ENCODE data around the gene RIMS4.
"Not testable (repeated sequence)": the region's sequence is repeated elsewhere in the genome, so short reads cannot be mapped to it uniquely, and the experiment has no call there.

RIMS4 gene

DNA sequence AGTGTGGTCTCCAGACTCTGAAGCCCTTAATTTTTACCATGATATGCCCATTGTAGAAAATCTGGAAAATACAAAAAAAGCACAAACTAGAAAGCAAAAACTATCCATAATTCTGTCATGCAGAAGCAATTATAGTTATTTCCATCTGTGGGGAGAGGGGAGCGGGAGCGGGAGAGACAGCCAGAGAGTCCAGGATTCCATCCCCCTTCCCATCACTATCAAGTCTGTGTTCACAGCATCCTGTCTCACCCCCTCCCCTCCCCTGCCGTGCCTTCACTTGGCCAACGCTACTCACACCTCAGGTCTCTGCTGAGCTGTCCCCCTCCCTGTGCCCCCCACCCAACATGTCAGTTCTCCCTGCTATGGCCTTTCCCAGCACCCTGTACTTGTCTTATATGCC lies 14.5 kb downstream of the RIMS4 start:
- DNase-seq (ENCODE audit: low read depth in 2 of 2), result no peak

DNA sequence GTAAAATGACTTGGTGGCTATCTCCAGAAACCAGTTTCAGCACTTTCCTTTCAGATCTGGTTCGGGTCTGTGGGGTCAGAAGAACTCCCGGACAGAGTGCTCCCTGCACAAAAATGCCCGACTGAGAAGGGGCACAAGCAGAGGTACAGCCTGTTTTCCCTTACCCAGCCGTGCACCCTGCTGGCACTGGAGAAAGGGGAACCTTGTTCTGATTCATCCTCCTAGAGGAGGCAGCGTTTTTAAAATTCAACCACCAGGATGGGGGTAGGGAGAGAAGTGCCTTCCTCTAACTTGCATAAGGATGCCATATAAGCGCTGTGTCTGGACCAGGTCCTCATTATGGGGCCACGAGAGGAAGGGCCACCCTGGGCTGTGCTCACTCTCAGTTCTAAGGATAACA lies 17.6 kb downstream of the RIMS4 start:
- DNase-seq (ENCODE audit: low read depth in 2 of 2), result no peak

DNA sequence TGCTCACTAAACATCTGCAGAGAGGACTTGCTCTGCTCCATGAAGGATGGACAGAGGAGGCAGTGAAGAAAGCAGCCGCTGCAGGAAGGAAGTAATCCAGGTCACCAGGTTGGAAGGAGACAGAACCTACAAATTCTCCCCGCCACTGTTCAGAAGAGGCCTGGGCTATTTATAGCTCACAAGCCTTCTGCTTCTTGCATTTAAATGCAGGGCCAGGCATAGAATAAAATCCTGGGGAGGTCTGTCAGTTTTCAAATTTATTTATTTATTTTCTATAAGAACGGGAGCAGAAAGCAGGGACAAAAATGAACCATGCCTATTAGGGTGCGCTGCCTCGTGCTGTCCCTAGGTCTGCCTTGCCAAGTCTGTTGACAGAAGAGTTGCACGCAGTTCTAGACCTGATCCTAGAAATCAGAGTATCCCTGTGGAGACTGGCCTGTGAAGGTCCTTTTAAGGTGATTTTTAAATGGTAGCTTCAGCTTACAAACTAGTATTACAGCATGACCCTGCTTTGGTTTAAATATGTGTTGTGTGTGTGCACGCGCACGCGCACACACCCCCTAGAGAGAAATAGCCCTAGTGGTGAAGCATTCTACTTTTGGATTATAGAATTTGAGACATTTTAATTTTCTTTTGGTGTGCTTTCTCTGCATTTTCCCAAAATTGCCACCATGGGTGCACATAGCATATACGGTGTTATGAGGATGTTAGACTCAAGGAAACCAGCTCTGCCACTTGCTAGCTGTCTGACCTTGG lies 19.5 kb downstream of the RIMS4 start:
- no peak for DNase-seq (ENCODE audit: low read depth in 2 of 2)

DNA sequence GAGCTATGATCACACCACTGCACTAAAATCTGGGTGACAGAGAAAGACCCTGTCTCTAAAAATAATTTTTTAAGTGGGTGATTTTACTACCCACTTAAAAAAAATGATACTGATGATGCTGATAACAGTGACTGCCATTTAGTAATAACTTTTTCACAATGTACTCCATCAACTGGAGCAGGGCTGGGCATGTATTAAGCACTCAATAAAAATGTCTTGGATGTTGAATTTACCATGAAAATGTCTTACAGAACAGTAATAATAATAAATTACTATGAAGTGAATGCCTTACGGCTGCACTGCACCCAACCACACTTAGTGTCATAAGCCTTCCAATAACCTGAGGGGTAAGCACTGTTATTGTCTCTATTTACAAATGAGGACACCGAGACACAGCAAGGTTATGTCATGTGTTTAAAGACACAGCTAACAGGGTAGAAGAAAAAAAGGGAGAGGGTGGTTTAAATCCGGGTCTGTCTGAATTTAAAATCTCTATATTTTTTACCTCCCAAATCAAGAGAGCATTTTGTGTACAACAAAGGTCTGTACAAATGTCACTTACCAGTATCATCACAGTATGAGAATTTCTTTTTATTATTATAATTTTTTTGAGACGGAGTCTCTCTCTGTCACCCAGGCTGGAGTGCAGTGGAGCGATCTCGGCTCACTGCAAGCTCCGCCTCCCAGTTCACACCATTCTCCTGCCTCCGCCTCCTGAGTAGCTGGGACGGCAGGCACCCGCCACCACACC lies 21.5 kb downstream of the RIMS4 start:
- DNase-seq (ENCODE audit: low read depth in 2 of 2), result no peak

DNA sequence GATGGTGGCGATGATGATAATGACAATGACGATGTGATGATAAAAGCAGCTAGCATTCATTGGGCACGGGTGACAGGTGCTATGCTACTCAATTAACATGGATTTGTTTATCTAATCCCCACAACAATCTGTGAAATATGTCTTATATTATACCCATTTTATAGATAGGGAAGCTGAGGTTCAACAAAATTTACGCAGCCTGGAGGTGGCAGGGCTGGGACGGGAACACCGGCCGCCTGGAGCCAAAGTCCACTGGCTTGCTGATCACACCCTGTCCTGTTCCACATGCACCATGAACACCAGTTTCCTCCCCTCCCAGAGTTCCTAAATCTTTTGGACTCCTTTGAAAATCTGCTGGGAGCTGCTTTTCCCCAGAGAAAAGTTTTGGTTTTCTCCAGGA lies 23.0 kb downstream of the RIMS4 start:
- no peak for DNase-seq (ENCODE audit: low read depth in 2 of 2)

DNA sequence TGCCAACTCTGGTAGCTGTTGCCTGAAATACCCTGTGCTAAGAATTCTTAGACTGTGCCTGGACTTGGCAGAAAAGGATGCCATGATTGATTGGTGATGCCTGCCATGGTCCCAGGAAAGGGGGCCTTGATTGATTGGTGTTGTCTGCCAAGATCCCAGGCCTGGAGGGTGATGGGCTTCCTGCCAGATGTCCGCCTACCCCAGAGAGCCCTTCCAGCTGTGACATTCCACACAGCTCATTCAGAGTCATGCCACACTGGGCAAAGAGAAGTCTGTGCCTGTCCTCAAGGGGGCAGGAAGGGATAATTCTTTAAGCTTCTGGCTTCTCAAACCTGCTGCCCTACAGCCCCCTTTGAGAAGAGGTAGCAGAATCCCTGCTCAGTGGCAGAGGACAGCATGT lies 24.6 kb downstream of the RIMS4 start:
- DNase-seq (ENCODE audit: low read depth in 2 of 2), result no peak

DNA sequence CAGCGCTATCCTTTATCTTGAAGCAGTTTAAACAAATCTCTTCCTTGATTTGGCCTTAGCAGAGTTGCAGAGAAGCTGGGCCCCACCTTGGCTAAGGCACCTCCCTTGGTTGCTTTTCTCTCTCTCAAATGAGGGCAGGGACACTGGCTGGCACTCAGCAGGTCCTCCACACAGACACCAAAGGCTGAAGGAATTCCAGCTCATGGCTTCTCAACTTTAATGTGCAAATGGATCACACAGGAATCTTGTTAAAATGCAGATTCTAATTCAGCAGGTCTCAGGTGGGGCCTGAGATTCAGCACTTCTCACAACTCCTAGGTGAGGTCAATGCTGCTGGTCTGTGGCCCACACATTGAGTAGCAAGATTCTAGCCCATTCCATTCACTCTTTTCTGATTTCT lies 25.7 kb downstream of the RIMS4 start:
- DNase-seq (ENCODE audit: low read depth in 2 of 2), result no peak

DNA sequence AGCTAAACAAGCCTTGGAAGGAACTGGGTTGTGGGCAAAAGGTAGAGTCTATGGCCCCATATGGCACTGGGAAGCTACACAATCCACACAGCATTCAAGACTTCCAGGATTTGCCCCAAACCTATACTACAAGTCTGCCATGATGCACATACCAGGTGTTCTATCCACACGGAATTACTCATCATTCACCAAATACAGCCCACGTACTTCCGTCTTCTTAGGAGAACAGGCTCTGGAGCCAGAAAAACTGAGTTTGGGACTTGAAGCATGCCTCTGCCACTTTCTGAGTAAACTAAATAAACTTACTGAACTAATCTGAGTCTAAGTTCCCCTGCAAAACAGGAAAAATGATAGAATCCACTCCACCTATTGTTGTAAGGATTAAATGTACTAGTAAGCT lies 28.6 kb downstream of the RIMS4 start:
- DNase-seq (ENCODE audit: low read depth in 2 of 2), result no peak

DNA sequence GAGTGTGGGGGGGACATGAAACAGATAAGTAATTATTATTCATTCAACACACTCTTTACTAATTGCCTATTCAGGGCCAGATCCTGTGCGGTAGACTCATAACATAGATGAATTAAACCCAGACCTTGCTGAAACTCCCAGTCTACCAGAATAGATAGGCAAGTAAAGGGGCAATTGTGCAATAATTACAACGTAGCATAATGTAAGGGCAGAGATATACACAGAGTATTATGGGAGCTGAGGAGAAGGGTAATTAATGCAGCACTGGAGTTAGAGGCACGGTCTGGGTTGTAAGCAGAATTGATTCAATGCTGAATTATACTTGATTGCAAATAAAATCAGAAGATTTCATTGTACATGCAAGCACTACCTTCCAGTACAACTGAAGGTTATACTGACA lies 29.2 kb downstream of the RIMS4 start:
- no peak for DNase-seq (ENCODE audit: low read depth in 2 of 2)

DNA sequence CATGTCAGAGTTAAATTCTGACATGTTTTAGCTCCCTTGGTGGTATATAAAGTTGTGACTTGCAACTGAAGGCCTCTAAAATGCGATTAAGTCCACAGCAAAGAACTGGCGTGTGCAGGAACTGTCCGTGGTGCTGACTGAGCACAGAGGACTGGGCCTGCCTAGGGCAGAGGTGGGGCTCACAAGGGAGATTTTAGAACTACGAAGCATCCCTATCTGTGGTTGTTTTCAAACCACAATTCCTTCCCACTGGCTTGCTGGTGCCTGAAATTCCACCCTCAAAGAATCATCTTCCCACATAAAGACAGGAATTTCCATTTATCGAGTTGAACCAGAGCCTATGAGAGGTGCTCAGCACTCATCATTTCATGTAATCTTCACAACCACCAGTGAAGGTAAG lies 30.1 kb downstream of the RIMS4 start:
- no peak for DNase-seq (ENCODE audit: low read depth in 2 of 2)

DNA sequence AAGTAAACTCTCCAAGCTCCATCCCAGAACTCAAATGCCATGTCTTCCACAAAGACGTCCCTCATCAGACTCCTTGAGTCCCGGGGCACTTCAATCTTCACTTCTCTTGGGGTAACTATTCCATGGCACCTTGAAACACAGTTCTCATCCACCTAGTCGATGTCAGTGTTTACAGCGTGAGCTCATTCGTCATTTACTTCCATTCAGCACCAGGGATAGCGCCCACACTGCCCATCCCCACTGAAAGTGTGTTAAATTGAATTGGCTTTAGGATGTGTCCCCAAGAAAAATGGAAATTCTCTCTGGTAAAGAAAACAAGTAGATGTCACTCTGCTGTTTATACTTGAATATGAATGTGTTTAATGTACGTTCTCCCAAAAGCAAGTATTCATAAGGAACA lies 33.4 kb downstream of the RIMS4 start:
- no peak for DNase-seq (ENCODE audit: low read depth in 2 of 2)

DNA sequence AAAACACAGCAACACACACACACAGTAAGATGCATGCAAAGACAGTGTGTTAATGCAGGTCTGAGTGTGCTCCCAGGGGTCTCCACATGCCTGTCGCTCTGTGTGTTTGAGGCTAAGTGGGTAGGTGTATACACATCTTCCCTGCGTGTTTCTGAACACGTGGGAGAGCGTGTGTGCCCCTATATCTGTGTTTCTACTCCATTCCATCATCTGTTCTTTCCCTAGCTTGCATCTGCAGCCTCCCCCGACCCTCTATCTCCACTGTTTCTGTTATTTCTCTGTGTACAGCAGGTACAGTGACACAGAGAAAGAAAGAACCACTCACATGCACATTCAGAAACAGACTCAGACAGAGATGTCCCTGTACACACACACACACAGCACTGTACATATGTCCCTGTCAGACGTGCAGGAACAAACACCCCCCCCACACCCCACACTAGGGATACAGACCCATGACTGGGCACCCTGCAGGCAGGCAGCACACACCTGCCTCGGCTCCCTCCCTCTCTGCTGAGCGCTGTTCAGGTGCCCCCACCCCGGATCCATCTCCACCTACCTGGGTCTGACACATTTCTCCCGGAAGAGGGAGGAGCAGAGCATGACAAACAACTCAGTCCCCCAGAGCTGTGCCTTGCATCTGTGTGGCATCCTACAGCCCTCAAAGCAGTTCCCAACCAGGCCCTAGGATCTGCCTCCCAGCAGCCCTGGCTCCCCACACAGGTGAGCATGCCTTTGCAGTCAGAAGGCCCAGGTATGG lies 37.1 kb downstream of the RIMS4 start:
- no peak for DNase-seq (ENCODE audit: low read depth in 2 of 2)

DNA sequence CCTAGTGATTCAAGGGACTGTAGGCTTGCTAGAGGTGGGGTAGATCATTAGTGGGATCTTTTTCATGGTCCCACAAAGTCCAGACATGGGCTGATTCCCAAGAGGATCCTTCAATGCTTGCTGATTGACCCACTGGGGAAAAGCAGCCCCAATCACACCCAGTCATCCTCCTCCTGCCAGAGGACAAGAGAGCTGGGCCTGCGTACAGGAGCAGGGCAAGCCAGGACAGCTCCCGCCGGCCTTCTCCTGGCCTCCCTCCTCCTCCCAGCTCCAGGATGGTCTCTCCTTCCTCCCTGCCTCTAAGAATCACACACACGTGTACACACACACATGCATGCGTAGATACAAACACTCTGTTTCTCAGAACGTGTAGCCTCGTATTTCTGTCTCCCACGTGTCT lies 37.7 kb downstream of the RIMS4 start:
- DNase-seq (ENCODE audit: low read depth in 2 of 2), result no peak

DNA sequence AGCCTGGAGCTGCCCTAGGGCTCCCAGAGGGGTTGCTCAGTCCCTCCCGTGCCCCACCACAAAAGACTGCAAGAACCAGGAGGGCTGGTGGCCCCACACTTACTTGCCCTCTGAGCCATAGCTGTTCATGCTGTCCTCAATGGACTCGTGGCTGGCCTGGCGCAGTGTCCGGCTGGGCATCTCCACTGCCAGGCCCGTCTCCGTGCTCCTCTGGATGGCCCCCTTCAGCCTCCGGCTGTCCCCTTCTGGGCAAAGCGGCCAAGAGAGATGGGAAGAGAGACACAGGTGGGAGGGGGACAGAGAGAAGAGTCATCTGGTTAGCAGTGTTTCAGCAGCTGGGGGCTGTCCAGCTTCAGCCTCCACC lies 39.2 kb downstream of the RIMS4 start:
- no peak for DNase-seq (ENCODE audit: low read depth in 2 of 2)

DNA sequence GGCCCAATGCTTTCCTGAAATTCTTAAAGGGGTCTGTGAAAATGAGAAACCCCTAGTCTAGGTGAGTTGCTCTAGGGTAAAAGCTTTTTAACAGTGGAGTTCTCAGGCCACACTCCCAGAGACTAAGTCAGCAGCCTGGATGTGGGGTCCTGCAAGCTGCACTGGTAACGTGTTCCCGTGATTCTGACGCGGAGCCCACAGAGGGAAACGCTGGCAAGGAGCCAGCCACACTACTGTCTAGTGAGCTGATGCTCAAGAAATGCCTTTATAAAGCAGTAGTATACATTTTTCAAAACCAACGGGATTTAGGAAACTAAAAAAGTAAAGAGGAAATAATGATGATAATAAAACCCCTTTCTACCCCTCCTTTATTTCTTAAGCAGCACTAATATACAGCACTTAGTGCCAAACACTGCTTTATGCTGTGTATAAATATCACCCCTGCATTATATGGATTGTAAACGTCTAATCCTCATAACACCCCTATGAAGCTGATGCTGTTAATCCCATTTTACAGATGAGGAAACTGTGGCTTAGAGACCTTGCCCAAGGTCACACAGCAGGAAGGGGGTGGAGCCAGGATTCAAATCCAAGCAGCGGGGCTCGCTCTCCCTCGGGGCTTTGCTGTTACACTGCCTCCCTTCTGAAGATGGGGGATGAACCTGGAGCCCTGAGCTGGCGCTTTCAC lies 39.7 kb downstream of the RIMS4 start:
- DNase-seq (ENCODE audit: low read depth in 2 of 2), result no peak

DNA sequence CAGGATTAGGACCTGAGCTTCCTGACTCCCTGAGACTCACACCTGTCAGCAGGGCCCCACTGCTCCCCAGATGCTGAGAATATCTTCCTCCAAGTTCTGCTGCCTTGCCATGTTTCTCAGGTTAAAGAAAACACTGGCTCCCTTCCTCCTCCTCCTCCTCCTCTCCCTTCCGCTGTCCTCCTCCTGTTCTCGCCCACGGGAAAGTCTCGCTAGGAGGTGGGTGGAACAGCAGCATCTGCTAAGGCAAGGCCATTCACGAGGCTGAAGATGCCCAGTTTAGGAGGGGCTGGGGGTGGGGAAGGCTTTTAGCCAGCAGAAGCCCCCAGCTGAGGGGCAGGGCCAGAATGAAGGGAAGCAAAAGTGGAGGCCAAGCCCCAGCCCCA lies 40.9 kb downstream of the RIMS4 start:
- DNase-seq (ENCODE audit: low read depth in 2 of 2), result no peak

DNA sequence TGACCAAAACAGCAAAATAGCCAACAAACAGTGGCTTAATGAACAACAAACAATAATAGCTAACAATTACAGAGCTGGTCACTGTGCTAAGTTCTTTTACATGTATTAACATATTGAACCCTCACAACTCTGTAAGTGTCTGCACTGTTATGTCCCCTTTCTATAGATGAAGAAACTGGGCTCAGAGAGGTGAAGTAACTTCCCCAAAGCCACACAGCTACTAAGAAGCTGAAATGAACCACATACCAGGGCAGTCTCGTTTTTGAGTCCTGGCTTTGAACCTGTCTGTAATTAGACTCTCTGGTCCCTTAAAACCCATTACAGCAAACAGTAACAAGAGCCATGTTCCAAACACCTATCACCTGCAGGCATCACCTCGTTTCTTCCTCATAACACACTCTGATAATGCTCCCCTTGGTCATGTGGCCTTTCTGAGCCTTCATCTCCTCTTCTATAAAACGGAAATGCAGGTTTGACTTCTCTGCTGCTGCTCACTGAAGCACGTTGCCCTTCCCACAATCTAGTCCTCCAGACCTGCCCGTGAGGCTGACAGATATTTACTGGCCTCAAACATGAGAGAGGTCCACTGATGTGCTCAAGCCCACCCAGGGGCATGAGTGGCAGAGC lies 41.4 kb downstream of the RIMS4 start:
- DNase-seq (ENCODE audit: low read depth in 2 of 2), result no peak

DNA sequence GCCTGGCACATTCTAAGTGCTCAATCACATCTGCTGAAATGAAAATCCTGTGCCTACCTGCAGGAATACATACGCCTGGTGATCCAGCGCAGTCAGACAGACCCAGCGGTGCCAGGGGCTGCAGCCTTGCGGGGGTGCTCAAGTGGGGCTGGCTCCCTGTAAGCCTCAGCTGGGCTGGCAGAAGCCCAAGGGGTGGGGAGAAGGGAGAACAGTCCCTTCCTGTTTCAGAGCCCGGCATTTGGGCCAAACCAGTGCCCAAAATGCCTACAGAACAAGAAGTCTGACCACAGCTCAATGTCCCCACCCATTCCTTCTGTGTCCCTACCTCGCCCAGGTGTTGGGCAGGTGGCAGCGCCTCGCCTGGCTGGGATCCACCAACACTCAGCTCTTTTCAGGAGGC lies 42.1 kb downstream of the RIMS4 start:
- no peak for DNase-seq (ENCODE audit: low read depth in 2 of 2)

DNA sequence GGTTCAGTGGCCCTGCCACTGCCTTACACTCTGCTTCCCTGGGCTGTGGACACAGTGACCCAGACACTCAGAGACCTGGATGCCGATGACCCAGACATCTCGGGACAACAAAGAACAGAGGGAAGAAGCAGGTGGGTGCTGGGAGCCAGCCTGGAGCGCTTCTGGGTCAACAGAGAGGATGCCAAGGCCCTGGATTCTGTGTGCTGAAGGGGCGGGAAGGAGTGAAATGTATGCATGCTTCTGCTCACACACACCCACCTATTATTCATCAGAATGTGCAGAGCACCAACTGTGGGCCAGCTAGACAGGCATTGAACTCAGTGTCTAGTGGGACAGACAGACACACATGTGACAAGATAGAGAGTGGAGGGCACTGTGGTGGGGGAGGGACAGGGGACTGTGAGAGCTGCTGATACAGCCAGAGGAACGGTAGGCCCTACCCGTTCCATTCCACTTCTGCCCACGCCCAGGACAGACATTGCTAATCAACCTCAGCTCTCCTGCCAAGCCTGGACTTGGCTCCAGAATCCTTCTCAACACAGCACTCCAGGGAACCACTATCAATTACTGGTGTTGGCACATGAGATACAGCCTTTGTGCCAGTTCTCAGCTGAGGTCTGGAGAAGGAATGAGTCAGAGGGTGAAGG lies 44.5 kb downstream of the RIMS4 start:
- no peak for DNase-seq (ENCODE audit: low read depth in 2 of 2)

DNA sequence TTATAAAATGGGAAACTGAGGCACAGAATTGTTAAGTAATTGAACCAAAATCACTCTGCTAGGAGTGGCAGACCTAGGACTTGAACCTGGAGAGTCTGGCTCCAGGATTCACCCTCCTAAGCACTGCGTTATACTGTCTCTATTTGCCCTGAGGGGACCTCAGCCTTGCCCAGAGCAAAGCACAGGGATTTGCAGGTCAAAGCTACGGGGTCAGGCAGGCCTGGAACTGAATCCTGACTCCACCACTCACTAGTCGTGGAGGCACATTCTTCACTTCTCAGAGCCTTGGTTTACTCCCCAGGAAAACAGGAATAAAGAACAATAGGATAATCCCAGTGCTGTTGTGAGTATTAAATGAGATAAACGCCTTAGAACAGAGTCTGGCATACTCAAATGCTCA lies 45.3 kb downstream of the RIMS4 start:
- no peak for DNase-seq (ENCODE audit: low read depth in 2 of 2)

DNA sequence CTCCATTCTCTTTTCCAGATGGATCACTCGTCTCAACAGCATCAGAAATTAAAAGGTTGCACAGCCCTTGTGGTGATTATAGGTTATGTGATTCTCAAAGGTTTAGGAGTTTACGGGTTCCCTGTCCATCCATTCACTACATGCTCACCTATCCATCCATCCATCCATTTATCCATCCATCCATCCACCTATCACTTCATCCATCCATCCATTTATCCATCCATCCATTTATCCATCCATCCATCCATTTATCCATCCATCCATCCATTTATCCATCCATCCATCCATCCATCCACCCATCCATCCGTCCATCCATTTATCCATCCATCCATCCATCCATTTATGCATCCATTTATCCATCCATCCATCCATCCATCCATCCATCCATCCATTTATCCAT lies 46.5 kb downstream of the RIMS4 start:
- DNase-seq (ENCODE audit: low read depth in 2 of 2), result not testable (repeated sequence)

Data from stimulated activated CD8-positive, alpha-beta memory T cell treated with anti-CD3 and anti-CD28 coated beads, Interleukin-7, amount 100 ng/mL, for 4 hours (primary cell).